Adrenal gland (tissue), 12 donors: ENCODE data around the gene CALU. TPM values are rescaled to one million over a fixed set of nuclear protein-coding genes. Genes with fewer than 3 reads are reported as not detected.

Source experiments
- DNase-seq, 7 donors: peaks; one replicate each; pipeline ENCODE4 v3.0.0-alpha.2; 2019 to 2020
- H3K27ac ChIP-seq, 5 donors: fragments of 200-600 bp; sonication (generic) in 4 of 5; 1 replicate in 3 of 5; 2 replicates in 2 of 5; pipeline versions ENCODE4 v1.5.1 to v1.8.0; 2016 to 2020; ENCODE audit warnings: mild to moderate bottlenecking in 1 of 5
- H3K27me3 ChIP-seq: fragments of 200-600 bp; 2 replicates; pipeline ENCODE4 v1.8.0; 2021
- H3K36me3 ChIP-seq, 2 donors: fragments of 200-600 bp; replicated peaks in 1 of 2; 1 replicate in 1 of 2; 2 replicates in 1 of 2; pipeline versions ENCODE4 v1.5.1 to v1.8.0; 2018 to 2022
- H3K4me1 ChIP-seq, 2 donors: fragments of 200-600 bp; replicated peaks in 1 of 2; 1 replicate in 1 of 2; 2 replicates in 1 of 2; pipeline versions ENCODE4 v1.5.1 to v1.8.0; 2018 to 2021
- H3K4me3 ChIP-seq, 4 donors: fragments of 200-600 bp; sonication (generic) in 3 of 4; one replicate each; pipeline ENCODE4 v1.5.1; 2016 to 2018
- H3K9me3 ChIP-seq, 3 donors: fragments of 200-600 bp; sonication (generic) in 1 of 3; replicated peaks in 1 of 3; 1 replicate in 2 of 3; 2 replicates in 1 of 3; pipeline versions ENCODE4 v1.5.1 to v1.8.0; 2016 to 2021
- POLR2A ChIP-seq, 2 donors: fragments of 450-650 bp; IDR thresholded peaks; one replicate each; pipeline ENCODE4 v1.6.1; 2017; ENCODE audit warnings: antibody characterized with exemption in 2 of 2, mild to moderate bottlenecking in 2 of 2, moderate library complexity in 1 of 2
- WGBS, 4 donors: extraction: QIAGEN DNeasy Blood & Tissue Kit in 2 of 4; methylation state at CpG; one replicate each; pipeline versions ENCODE4 v1.1.5 to v1.1.7; 2013 to 2017; 5-methylcytosine and 5-hydroxymethylcytosine counted together
- intact Hi-C, 2 donors: fragments of 100-400 bp; cut with DNase I; formaldehyde crosslinking; loops; one replicate each; pipeline versions ENCODE4 v1.14.1 to v1.15.0; 2022 to 2023
- polyA plus RNA-seq, 3 donors: library from polyadenylated mRNA; stranded (reverse); fragments of 200-250 nt in 2 of 3; fragments of 350-450 nt in 1 of 3; fragmentation: Illumina TruSeq in 1 of 3; extraction: RNeasy Lipid Tissue Mini Kit (QIAGEN cat#74804) in 1 of 3; gene quantifications; one replicate each; pipeline ENCODE4 v1.2.3, GENCODE V29; 2013 to 2014
- small RNA-seq, 2 donors: library from RNA; depleted of rRNA; stranded (forward); fragments of <200 nt; gene quantifications; one replicate each; pipeline ENCODE3, GENCODE V24; 2016
- total RNA-seq, 9 donors: library from RNA; depleted of rRNA in 4 of 9; stranded (reverse); fragments of >200 nt in 4 of 9; fragments of 120-200 nt in 1 of 9; fragmentation: NEBNext Ultra II Directional in 1 of 9; extraction: Animal tissue kit (Norgen Biotek cat#: 25700) in 1 of 9; gene quantifications; one replicate each; pipeline versions ENCODE4 v1.1.0 to v1.2.4, GENCODE V29; 2013 to 2023
- TF ChIP-seq, protein P1 (sequence below), 6 experiments: fragments of 450-650 bp in 4 of 6; fragments of 200-600 bp in 2 of 6; sonication (generic) in 1 of 6; IDR thresholded peaks; 1 replicate in 5 of 6; 2 replicates in 1 of 6; pipeline versions ENCODE4 v1.5.1 to v1.8.0; 2016 to 2021; ENCODE audit warnings: antibody characterized with exemption in 6 of 6, mild to moderate bottlenecking in 2 of 6, moderate library complexity in 1 of 6
- donor health status: healthy with polysubstance abuse.
- donor health status: Bipolar disorder and iron deficiency.
- donor health status: DM: yes; HTN: yes; CAD: no.
- donor health status: DM: no; HTN: no; CAD: no.
- donor health status: DM: no; HTN: no; CAD: no.
- donor health status: DM: yes; HTN: yes; CAD: no.

Gene CALU
- total and polyA plus RNA-seq, 12 donors: 16.0 to 199 (median 86.9) TPM

DNA sequence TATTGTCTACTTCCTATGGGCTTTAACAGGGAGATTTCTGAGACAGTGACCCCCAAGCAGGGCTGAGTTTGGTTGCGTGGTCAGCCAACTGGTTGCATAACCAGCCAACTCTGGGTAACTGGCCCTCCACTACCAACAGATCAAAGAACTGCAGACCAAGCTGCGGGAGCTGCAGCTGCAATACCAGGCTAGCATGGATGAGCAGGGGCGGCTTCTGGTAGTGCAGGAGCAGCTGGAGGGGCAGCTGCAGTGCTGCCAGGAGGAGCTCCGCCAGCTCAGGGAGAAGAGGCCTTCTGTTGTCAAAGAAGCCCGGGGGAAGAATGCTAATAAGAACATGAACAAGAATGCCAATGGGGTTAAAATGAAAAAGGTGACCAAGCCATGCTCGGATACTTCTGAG, 75.3 kb downstream of the CALU start:
- no peak for TF ChIP-seq POLR2A (IDR thresholded peaks at IDR 0.05)
- Histone ChIP-seq H3K4me1 (no peaks in the 10 kb centered on the region), H3K4me3 (no peak overlapping the region), H3K36me3 (no peaks in the 10 kb centered on the region), H3K27ac (no peak overlapping the region), H3K9me3 (no peaks in the 10 kb centered on the region), H3K27me3 (no peaks in the 10 kb centered on the region)
- 81 to 87% (median 83%) methylated on average over 6 of the region's 6 CpGs for WGBS, 4 donors
- intact Hi-C loops: no loop called here
- DNase-seq: no peak

DNA sequence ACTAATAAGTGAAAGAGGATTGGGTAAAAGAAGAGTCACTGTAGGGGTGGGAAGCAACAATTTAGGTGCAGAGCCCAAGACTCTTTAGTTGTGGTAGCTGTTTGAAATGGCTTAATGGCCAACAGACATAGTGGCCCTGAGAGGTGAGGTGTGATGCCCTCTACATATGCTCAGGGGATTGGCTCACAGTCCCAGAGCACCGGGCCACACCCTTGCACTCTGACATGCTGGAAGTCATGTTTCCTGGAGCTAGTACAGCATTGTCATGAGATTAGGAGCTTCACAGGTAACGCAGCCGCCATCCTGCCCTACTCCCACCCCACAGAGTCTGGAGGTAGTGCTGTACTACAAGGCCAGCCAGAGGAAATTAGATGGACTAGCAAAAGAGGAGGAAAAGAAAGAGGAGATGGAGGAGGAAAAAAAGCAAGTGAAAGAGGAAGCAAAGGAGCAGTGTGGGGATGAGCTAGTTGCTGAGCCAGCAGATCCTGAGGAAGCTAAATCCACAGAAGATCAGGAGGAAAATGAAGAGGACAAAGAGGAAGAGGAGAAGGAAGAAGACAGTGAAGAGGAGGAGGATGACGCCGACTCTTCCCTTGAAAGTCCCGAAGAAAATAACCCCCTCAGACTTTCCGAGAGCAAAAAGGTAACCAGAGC, 76.3 kb downstream of the CALU start:
- Histone ChIP-seq H3K4me1 (no peaks in the 10 kb centered on the region), H3K27me3 (no peaks in the 10 kb centered on the region), H3K4me3 (no peak overlapping the region), H3K9me3 (no peaks in the 10 kb centered on the region), H3K36me3 (no peaks in the 10 kb centered on the region), H3K27ac (no peak overlapping the region)
- TF ChIP-seq, protein P1, sequence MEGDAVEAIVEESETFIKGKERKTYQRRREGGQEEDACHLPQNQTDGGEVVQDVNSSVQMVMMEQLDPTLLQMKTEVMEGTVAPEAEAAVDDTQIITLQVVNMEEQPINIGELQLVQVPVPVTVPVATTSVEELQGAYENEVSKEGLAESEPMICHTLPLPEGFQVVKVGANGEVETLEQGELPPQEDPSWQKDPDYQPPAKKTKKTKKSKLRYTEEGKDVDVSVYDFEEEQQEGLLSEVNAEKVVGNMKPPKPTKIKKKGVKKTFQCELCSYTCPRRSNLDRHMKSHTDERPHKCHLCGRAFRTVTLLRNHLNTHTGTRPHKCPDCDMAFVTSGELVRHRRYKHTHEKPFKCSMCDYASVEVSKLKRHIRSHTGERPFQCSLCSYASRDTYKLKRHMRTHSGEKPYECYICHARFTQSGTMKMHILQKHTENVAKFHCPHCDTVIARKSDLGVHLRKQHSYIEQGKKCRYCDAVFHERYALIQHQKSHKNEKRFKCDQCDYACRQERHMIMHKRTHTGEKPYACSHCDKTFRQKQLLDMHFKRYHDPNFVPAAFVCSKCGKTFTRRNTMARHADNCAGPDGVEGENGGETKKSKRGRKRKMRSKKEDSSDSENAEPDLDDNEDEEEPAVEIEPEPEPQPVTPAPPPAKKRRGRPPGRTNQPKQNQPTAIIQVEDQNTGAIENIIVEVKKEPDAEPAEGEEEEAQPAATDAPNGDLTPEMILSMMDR (IDR thresholded peaks at IDR 0.05): no peak
- no peak for TF ChIP-seq POLR2A (IDR thresholded peaks at IDR 0.05)
- no peak for DNase-seq
- 82 to 86% (median 84%) methylated on average over 7 of the region's 7 CpGs for WGBS, 4 donors
- intact Hi-C loops: no loop called here

DNA sequence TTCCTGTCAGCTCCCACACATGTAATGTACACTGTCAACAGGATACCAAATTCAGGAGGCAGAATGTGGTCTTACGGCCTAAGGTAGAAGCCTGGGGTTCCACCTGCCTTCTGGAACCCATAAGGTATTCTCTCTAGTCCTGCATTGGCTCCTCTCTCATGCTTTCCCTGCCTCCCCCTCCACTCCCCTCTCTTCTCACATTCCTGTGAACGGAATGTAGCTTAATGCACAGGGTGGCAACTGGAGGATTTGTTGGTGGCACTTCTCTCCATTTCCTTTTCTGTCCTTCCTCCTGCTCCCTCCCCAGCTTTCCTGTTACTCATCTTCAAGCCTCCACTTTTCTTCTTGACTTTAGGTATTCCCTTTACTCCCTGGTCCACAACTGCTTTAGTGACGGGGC, 79.5 kb downstream of the CALU start:
- TF ChIP-seq POLR2A (IDR thresholded peaks at IDR 0.05): no peak
- TF ChIP-seq, protein P1 (IDR thresholded peaks at IDR 0.05): no peak
- no peaks in the 10 kb centered on the region for H3K9me3 ChIP-seq
- no peaks in the 10 kb centered on the region for H3K27me3 ChIP-seq
- WGBS, 4 donors: 77 to 85% (median 81%) methylated on average over 3 of the region's 3 CpGs
- DNase-seq: no peak
- intact Hi-C loops: no loop called here
- no peaks in the 10 kb centered on the region for H3K36me3 ChIP-seq
- H3K4me3 ChIP-seq: no peak overlapping the region
- H3K4me1 ChIP-seq: no peaks in the 10 kb centered on the region
- no peak overlapping the region for H3K27ac ChIP-seq

Small RNAs within 50 kb of the gene (small RNA-seq; reads per million reads assigned to genes)
- gene RN7SL81P (0 to 0.08 reads per million in 2 donors), gene RNA5SP242 (25.8 to 50.3 reads per million in 2 donors), gene RNA5SP243 (0.50 to 0.59 reads per million in 2 donors)

Other genes starting within 250 kb of the CALU start
- gene GARIN1A, start 67.1 kb upstream of the CALU start, total RNA-seq: 1 to 10 TPM in 7 of 9 donors, under 1 TPM in 2; 0.28 to 3.8 (median 2.0) TPM
- 1 to 10 TPM; 2.1 to 6.4 (median 4.8) TPM for gene GARIN1A, start 67.1 kb upstream of the CALU start, polyA plus RNA-seq
- not detected for gene OPN1SW, start 36.4 kb downstream of the CALU start, total RNA-seq
- not detected for gene OPN1SW, start 36.4 kb downstream of the CALU start, polyA plus RNA-seq
- 1 to 10 TPM in 8 of 9 donors, under 1 TPM in 1; 0.35 to 6.2 (median 3.9) TPM for gene CCDC136, start 52.6 kb downstream of the CALU start, total RNA-seq
- gene CCDC136, start 52.6 kb downstream of the CALU start, polyA plus RNA-seq: 10 to 100 TPM in 1 of 3 donors, 1 to 10 TPM in 2; 4.0 to 10.9 (median 5.3) TPM
- 1 to 10 TPM in 8 of 9 donors, under 1 TPM in 1; 0.90 to 7.3 (median 2.7) TPM for gene FLNC, start 91.0 kb downstream of the CALU start, total RNA-seq
- 1 to 10 TPM in 2 of 3 donors, under 1 TPM in 1; 0.66 to 2.3 (median 1.8) TPM for gene FLNC, start 91.0 kb downstream of the CALU start, polyA plus RNA-seq
- 100 to 1,000 TPM in 8 of 9 donors, 10 to 100 TPM in 1; 94.6 to 215 (median 157) TPM for gene ATP6V1F, start 123.5 kb downstream of the CALU start, total RNA-seq
- 100 to 1,000 TPM; 200 to 334 (median 226) TPM for gene ATP6V1F, start 123.5 kb downstream of the CALU start, polyA plus RNA-seq
- under 1 TPM in 7 of 9 donors, not detected in 2; 0.11 to 0.55 (median 0.29) TPM for gene KCP, start 171.3 kb downstream of the CALU start, total RNA-seq
- 1 to 10 TPM in 1 of 3 donors, under 1 TPM in 1, not detected in 1; 0.37 to 8.0 TPM for gene KCP, start 171.3 kb downstream of the CALU start, polyA plus RNA-seq
- gene IRF5, start 198.6 kb downstream of the CALU start, total RNA-seq: 10 to 100 TPM in 6 of 9 donors, 1 to 10 TPM in 2, under 1 TPM in 1; 0.83 to 25.9 (median 11.2) TPM
- 10 to 100 TPM in 1 of 3 donors, 1 to 10 TPM in 2; 1.9 to 16.7 (median 8.1) TPM for gene IRF5, start 198.6 kb downstream of the CALU start, polyA plus RNA-seq